Tibial nerve (tissue), 4 donors: ENCODE results near the gene ADAR. TPM values are rescaled to one million over a fixed set of nuclear protein-coding genes. Genes with fewer than 3 reads are reported as not detected.
A peak's percentile ranks its signal among the peaks of the same experiment; 100 is the strongest.

Experiments used
- DNase-seq, 2 donors: peaks; one replicate each; pipeline ENCODE4 v3.0.0-alpha.2; 2019; ENCODE audit warnings: low spot score in 2 of 2
- H3K27ac ChIP-seq, 4 donors: fragments of 200-600 bp; sonication (generic) in 3 of 4; one replicate each; pipeline ENCODE4 v1.5.1; 2017 to 2019; ENCODE audit warnings: mild to moderate bottlenecking in 1 of 4
- H3K27me3 ChIP-seq, 2 donors: fragments of 200-600 bp; sonication (generic) in 1 of 2; one replicate each; pipeline versions ENCODE4 v1.5.1 to v1.6.0; 2017 to 2019
- H3K36me3 ChIP-seq, 3 donors: fragments of 200-600 bp; sonication (generic); one replicate each; pipeline ENCODE4 v1.5.1; 2018 to 2019
- H3K4me1 ChIP-seq, 4 donors: fragments of 200-600 bp; sonication (generic) in 3 of 4; one replicate each; pipeline ENCODE4 v1.5.1; 2017 to 2019
- H3K4me3 ChIP-seq, 4 donors: fragments of 200-600 bp; sonication (generic) in 3 of 4; one replicate each; pipeline ENCODE4 v1.5.1; 2017 to 2019; ENCODE audit warnings: mild to moderate bottlenecking in 1 of 4, moderate library complexity in 1 of 4
- H3K9me3 ChIP-seq, 4 donors: fragments of 200-600 bp; sonication (generic) in 3 of 4; one replicate each; pipeline ENCODE4 v1.5.1; 2017 to 2019
- EP300 ChIP-seq, 2 donors: sonication (generic); formaldehyde crosslinking; IDR thresholded peaks; one replicate each; pipeline ENCODE4 v1.6.1; 2017; ENCODE audit warnings: antibody characterized with exemption in 2 of 2, mild to moderate bottlenecking in 1 of 2
- POLR2A ChIP-seq, 2 donors: fragments of 450-650 bp; IDR thresholded peaks; one replicate each; pipeline ENCODE4 v1.6.1; 2017; ENCODE audit warnings: antibody characterized with exemption in 2 of 2, mild to moderate bottlenecking in 2 of 2, moderate library complexity in 2 of 2
- WGBS, 2 donors: methylation state at CpG; one replicate each; pipeline ENCODE4 v1.1.5; 2018; 5-methylcytosine and 5-hydroxymethylcytosine counted together
- total RNA-seq, 4 donors: library from RNA; depleted of rRNA; stranded (reverse); fragments of >200 nt; gene quantifications; one replicate each; pipeline ENCODE4 v1.1.0, GENCODE V29; 2016
- TF ChIP-seq, protein P1 (sequence below), 5 experiments: fragments of 200-600 bp in 3 of 5; fragments of 450-650 bp in 2 of 5; sonication (generic) in 3 of 5; IDR thresholded peaks; one replicate each; pipeline ENCODE4 v1.5.1; 2016 to 2019; ENCODE audit warnings: antibody characterized with exemption in 5 of 5, mild to moderate bottlenecking in 3 of 5, moderate library complexity in 2 of 5

The ADAR gene
- total RNA-seq, 4 donors from 2014 or later: 105 to 120 (median 107) TPM

DNA sequence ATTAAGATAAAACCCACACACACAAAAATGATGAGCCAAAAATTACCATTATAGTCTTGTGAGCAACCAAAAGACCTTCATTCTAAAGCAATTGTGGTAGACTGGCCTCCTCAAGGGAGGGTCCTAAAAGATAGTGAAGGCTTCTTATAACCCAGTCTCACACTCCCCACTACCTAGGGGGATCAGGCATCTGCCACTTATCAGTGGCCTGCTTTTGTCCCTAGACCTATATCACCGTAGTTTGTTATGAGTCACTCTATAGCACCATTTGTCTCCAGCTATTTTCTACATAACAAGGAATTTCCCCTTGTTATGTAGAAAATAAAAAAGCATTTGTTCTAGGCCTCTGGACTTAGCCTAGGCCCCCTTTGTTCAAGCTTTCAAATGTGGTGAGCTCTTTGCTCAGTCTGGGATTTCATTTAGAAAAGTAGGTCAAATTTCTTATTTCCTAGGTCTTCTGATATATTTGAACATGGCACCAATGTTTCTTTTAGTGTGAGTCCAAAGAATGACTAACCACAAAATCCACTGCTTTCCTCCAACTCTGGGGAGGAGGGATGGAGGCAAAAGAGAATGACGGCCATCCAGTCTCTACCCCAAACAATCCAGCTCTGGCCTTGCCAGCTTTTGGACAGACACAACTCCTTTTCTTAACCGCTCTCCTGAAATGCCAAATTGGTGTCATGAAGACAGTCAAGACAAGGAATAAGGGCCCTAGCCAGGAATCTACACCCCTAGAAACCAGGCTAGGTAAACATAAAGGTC lies 8.9 kb downstream of the ADAR start:
- no peak for DNase-seq
- Histone ChIP-seq H3K9me3 (no peaks in the 10 kb centered on the region), H3K4me1 (peaks cover 0 to 53% (median 21%) of the 10 kb centered on the region in 4 donors), H3K4me3 (no peak overlapping the region), H3K36me3 (peaks cover 11 to 75% (median 31%) of the 10 kb centered on the region in 3 donors), H3K27me3 (no peaks in the 10 kb centered on the region), H3K27ac (peak overlapping the region in 2 of 4 donors; percentile 40 to 64)
- no peak for TF ChIP-seq EP300 (IDR thresholded peaks at IDR 0.05)
- TF ChIP-seq, protein P1, sequence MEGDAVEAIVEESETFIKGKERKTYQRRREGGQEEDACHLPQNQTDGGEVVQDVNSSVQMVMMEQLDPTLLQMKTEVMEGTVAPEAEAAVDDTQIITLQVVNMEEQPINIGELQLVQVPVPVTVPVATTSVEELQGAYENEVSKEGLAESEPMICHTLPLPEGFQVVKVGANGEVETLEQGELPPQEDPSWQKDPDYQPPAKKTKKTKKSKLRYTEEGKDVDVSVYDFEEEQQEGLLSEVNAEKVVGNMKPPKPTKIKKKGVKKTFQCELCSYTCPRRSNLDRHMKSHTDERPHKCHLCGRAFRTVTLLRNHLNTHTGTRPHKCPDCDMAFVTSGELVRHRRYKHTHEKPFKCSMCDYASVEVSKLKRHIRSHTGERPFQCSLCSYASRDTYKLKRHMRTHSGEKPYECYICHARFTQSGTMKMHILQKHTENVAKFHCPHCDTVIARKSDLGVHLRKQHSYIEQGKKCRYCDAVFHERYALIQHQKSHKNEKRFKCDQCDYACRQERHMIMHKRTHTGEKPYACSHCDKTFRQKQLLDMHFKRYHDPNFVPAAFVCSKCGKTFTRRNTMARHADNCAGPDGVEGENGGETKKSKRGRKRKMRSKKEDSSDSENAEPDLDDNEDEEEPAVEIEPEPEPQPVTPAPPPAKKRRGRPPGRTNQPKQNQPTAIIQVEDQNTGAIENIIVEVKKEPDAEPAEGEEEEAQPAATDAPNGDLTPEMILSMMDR (IDR thresholded peaks at IDR 0.05): no peak
- WGBS, 2 donors: 26 to 45% methylated on average over 3 of the region's 3 CpGs

GRCh38 chr1:154595621-154596020 lies 12.4 kb downstream of the ADAR start:
- 86 to 87% methylated on average over 1 of the region's 1 CpG for WGBS, 2 donors
- Histone ChIP-seq H3K9me3 (no peaks in the 10 kb centered on the region), H3K4me1 (peaks cover 0 to 21% (median 15%) of the 10 kb centered on the region in 4 donors), H3K4me3 (no peak overlapping the region), H3K27ac (no peak overlapping the region), H3K27me3 (no peaks in the 10 kb centered on the region), H3K36me3 (peaks cover 11 to 91% (median 36%) of the 10 kb centered on the region in 3 donors)
- no peak for DNase-seq
- TF ChIP-seq, protein P1 (IDR thresholded peaks at IDR 0.05): no peak
- no peak for TF ChIP-seq EP300 (IDR thresholded peaks at IDR 0.05)
- TF ChIP-seq POLR2A (IDR thresholded peaks at IDR 0.05): no peak

- no peaks in the 10 kb centered on the region for H3K27me3 ChIP-seq
- TF ChIP-seq, protein P1 (IDR thresholded peaks at IDR 0.05): no peak
- TF ChIP-seq POLR2A (IDR thresholded peaks at IDR 0.05): no peak
- TF ChIP-seq EP300 (IDR thresholded peaks at IDR 0.05): no peak
- H3K27ac ChIP-seq: no peak overlapping the region
- WGBS, 2 donors: 81% methylated on average over 7 of the region's 7 CpGs
- no peaks in the 10 kb centered on the region for H3K9me3 ChIP-seq
- H3K36me3 ChIP-seq: peaks cover 11 to 91% (median 32%) of the 10 kb centered on the region in 3 donors
- peaks cover 0 to 13% (median 8%) of the 10 kb centered on the region in 4 donors for H3K4me1 ChIP-seq
- DNase-seq: no peak
- no peak overlapping the region for H3K4me3 ChIP-seq
Measured at GRCh38 chr1:154594811-154595210, 13.2 kb downstream of the ADAR start.

DNA sequence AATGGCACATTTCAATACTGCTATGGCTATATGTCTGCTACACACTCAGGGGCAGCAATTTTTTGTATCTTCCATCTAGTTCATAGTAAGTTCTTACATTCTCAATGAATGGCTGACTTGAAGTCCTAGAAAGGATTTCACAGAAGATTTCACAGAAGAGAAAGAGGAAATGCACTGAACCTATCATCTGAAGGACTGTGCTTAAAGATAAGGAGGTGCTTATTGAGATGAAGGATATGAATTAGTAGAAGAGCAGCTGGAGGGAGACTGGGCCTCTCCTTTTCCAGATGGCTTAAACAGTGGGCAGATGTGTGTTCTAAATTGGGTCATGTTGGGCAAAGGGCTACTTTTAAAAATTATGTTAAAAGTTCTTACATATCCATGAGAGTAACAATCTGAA lies 14.6 kb downstream of the ADAR start:
- Histone ChIP-seq H3K4me3 (no peak overlapping the region), H3K9me3 (no peaks in the 10 kb centered on the region), H3K27ac (no peak overlapping the region), H3K27me3 (no peaks in the 10 kb centered on the region), H3K4me1 (no peaks in the 10 kb centered on the region), H3K36me3 (peaks cover 10 to 99% (median 46%) of the 10 kb centered on the region in 3 donors)
- DNase-seq: no peak
- TF ChIP-seq, protein P1 (IDR thresholded peaks at IDR 0.05): no peak
- TF ChIP-seq POLR2A (IDR thresholded peaks at IDR 0.05) (no peak), EP300 (IDR thresholded peaks at IDR 0.05) (no peak)

- WGBS, 2 donors: 87 to 91% methylated on average over 7 of the region's 7 CpGs
- no peak for DNase-seq
- no peaks in the 10 kb centered on the region for H3K9me3 ChIP-seq
- no peaks in the 10 kb centered on the region for H3K27me3 ChIP-seq
- no peaks in the 10 kb centered on the region for H3K4me1 ChIP-seq
- H3K36me3 ChIP-seq: peaks cover 6 to 99% (median 56%) of the 10 kb centered on the region in 3 donors
- H3K4me3 ChIP-seq: no peak overlapping the region
- TF ChIP-seq POLR2A (IDR thresholded peaks at IDR 0.05): no peak
- no peak for TF ChIP-seq EP300 (IDR thresholded peaks at IDR 0.05)
- TF ChIP-seq, protein P1 (IDR thresholded peaks at IDR 0.05): no peak
- H3K27ac ChIP-seq: no peak overlapping the region
Measured at GRCh38 chr1:154591206-154591605, 16.8 kb downstream of the ADAR start.
